HG02973 (cell line): ENCODE data around the gene DLEC1.
"Not testable (repeated sequence)": the region's sequence is repeated elsewhere in the genome, so short reads cannot be mapped to it uniquely, and the experiment has no call there.

ENCODE experiments used
- ATAC-seq: cut with Tn5 transposase; IDR thresholded peaks from one replicate; pipeline ENCODE4 v1.9.1; 2021; ENCODE audit warnings: moderate library complexity; ENCODE audit not compliant: unreplicated experiment

The DLEC1 gene

DNA sequence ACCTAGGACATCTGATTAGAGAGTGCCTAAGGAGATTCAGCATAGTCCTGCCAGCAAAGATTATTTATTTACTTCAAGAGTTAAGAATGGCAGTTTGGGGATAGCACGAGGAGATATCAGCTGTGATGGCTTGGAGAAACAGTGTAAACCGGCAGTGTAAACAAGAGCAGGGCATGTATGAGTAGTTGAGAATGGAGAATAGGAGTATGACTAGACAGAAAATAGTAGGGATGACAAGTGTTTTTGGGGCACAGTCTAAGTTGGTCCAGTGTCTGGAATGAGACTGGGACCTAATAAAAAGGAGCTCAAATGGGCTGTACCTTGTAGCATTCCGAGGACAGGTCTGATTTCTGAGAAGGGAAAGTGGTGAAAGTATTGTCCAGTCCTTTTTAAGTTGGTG is 38.1 kb downstream of the DLEC1 start:
- ATAC-seq = not testable (repeated sequence)

DNA sequence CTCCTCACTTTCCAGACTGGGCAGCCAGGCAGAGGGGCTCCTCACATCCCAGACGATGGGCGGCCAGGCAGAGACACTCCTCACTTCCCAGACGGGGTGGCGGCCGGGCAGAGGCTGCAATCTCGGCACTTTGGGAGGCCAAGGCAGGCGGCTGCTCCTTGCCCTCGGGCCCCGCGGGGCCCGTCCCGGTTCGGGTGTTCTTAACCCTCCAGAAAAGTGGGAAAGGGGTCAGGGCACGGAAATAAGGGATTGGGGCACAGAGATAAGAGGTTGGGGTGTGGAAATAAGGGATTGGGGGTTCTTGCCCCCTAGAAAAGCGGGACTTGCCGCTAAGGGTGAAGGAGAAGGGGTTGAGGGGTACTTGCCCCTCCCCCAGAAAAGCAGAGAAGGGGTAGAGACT is 43.3 kb downstream of the DLEC1 start:
- ATAC-seq = not testable (repeated sequence)

DNA sequence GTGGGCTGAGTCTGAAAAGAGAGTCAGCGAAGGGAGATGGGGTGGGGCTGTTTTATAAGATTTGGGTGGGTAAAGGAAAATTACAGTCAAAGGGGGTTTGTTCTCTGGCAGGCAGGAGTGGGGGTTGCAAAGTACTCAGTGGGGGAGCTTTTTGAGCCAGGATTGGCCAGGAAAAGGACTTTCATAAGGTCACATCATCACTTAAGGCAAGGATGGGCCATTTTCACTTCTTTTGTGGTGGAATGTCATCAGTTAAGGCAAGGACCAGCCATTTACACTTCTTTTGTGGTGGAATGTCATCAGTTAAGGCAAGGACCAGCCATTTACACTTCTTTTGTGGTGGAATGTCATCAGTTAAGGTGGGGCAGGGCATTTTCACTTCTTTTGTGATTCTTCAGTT is 44.2 kb downstream of the DLEC1 start:
- ATAC-seq = not testable (repeated sequence)

DNA sequence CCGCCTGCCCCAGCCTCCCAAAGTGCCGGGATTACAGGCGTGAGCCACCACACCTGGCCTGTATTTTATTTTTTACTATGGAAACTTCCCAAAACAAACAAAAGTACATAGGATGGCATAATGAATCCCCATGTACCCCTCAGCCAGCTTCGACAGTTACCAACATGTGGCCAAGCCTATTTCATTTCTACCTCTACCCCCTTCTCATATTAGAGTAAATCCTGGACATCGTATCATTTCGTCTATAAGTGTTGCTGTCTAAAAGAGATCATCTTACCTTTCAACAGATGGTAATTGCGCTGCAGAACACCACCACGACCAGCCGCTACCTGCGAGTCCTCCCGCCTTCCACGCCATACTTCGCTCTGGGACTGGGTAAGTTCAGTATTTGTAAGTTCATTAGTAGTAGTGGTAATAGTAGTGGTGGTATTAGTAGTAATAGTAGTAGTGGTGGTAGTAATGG is 44.9 kb downstream of the DLEC1 start:
- no peak for ATAC-seq

DNA sequence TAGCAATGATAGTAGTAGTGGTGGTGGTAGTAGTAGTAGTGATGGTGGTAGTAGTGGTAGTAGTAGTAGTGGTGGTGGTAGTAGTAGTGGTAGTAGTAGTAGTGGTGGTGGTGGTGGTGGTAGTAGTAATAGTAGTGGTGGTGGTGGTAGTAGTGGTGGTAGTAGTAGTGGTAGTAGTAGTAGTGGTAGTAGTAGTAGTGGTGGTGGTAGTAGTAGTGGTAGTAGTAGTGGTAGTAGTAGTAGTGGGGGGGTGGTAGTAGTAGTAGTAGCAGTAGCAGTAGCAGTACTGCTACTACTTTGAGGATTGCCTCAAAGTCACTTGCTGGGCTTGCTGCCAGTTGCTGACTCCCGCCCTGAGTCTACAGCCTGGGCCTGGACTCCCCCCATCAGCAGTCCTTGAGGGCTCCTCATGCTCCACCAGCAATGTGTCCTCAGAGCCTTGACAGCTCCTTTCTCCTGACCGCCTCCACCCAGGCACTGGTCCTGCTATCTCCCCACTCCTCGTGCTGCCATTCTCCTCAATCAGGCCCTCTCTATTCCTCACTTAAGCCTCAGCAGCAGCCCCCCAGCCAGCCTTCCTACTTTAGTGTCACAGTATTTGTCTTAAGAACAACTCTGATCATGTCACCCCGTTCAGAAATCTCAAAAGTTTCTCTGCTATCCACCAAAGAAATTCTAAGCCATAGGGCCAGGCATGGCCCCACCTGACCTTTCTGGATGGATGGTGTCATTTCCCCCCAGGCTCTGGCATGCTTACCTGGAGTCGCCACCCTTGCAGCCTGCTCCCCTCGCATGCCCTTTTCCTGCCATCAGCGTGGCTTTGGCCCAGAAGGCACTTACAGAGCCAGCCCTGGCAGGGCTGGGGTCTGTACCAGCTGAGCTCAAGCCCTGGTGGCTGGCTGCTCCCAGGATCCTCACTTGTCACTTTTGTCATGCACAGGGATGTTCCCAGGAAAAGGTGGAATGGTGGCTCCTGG is 45.6 kb downstream of the DLEC1 start:
- ATAC-seq = no peak

DNA sequence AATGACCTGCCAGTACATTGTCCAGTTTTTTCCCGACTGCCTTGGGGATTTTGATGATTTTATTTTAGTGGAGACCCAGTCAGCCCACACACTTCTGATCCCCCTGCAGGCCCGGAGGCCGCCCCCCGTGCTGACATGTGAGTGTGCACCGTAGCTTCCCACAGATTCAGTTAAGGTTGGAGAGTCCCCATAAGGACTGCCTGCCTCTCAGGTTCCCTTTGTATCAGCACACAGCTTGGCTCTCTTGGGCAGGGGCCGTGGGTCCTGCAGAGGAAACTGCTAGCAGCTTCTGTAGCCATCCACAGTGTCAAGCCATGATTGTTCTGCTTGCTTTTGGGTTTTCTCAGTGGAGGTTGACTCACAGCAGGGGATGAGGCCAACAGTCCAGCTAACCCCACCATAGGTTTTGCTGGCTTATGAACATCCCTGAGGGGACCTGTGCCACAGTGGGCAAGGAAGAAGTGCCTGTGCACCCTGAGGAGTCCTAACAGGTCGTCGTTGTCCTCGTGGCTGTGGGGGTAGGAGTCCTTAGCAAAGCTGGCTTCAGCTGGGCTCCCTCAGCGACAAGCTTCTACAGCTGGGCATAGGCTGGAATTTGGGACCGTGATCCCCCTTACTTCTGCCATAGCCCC is 46.4 kb downstream of the DLEC1 start:
- no peak for ATAC-seq

DNA sequence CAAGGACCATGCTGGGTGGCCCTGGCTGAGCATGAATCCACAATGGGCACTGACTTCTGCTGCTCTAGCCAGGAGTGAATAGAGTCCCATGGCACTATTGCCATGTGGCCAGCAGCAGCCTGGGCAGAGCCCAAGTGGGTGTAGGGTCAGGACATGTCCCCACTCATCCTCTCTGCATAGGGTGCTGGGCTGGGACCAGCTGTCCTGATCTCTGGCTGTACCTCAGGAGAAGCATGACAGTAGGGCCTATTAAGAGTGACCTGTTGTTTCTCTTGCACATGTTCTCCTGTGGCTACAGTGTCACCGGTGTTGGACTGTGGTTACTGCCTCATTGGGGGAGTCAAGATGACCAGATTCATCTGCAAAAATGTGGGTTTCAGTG is 46.9 kb downstream of the DLEC1 start:
- no peak for ATAC-seq

DNA sequence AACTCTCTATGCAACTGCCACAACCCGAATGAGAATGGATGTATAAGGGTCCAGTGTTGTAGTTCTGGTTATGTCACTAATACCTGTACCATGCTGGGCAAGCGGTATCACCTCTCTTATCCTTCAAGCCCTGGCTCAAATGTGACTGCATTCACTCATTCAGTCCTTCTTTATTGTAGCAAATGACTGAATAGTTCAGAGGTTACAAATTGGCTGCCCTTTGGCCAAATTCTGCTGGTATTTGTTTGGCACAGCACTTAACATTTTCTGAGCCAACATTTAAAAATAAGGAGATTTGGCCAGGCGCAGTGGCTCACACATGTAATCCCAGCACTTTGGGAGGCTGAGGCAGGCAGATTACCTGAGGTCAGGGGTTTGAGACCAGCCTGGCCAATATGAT is 47.5 kb downstream of the DLEC1 start:
- ATAC-seq = no peak

DNA sequence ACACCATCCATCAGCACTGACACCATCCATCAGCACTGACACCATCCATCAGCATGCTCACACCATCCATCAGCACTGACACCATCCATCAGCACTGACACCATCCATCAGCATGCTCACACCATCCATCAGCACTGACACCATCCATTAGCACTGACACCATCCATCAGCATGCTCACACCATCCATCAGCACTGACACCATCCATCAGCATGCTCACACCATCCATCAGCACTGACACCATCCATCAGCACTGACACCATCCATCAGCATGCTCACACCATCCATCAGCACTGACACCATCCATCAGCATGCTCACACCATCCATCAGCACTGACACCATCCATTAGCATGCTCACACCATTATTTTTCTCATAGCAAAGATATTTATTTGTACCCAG is 48.3 kb downstream of the DLEC1 start:
- ATAC-seq = not testable (repeated sequence)

DNA sequence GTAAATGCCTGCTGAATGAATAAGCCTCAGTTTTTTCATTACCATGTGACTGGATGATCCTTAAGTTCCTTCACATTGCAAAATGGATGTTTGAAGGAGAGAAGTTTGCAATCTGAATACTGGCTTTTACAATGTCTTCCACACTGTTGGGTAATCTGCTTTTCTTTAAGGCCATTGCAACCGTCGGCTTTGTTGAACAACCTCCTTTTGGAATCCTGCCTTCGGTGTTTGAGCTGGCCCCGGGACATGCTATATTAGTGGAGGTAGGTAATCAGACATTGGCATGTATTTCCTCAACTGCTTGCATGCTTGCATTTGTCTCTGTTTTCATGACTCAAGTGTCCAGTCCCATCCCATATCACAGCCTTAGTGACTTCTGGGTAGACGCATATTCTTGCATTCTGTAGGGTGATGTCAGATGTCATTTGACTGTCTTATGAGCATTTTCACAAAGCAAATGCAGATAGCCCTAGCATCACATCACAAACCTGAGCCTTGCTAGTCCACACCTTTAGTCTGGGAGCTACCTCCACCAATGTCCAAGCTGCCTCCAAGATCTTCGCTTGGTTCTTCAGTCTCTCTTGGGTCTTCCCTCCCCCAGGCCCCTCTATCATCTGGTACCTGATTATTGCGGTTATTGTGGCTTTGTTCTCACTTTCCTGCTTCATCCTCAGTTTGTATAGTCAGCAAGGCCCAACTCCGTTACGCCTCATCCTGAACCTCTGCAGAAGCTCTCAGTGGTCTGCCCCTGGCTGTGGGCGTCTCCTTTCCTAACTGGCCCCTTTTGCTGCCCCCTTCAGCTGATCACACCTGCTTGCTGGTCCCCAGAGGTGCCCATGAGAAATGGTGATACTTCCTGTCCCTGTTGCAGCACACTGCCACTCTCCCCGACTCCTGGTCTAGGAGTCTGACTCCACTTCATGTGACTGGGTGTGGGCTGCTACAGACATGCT is 49.4 kb downstream of the DLEC1 start:
- ATAC-seq = no peak

DNA sequence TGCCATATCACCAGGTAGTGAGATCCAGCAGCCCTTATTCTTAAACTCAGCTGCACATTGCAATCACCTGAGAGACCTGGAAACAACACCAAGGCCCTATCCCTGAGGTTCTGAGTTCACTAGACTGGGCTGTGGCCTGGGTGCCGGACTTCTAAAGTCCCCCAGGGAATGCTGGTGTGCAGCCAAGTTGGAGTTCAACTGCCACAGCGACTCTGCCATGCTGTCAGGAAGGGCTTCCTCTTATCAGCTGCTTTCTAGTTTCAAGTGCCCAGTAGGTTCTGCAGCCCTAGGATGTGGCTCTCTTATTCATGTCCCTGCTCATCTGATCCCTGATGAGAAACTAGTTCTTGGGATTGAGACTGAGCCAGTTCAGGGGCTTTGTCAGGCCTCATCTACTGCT is 50.2 kb downstream of the DLEC1 start:
- no peak for ATAC-seq

DNA sequence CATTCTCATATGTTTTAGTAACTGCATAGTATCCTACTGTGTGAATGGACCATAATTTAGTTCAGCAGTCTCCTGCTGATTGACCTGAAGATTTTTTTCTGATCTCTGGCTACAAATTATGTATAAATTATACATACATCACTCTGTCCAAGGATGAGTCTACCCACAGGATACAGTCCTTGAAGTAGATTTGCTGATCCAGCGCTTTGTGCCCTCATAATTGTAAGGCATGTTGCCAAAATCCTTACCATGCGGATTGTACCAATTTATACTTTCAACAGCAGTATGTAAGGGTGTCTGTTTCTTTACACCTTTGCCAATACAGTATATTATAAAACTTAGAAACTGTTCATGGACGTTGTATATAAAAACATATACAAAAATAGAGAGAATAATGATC is 51.4 kb downstream of the DLEC1 start:
- ATAC-seq = no peak

DNA sequence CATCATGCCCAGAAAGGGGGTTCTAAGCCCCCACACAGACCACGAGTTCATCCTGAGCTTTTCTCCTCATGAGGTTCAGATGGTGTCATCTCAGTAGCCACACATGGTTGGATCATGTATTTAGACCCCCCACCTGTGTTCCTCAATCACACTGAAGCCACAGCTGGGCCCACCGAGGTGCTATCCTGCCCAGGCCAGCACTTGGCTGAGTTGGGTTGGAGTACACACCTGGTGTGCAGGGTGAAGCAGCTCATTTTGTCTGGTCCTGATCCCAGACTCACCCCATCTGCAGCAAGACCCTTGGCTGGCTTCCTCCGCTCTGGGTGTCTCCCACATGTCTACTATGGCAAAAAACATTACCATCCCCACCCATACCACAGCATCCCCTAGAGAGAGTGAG is 56.0 kb downstream of the DLEC1 start:
- no peak for ATAC-seq

DNA sequence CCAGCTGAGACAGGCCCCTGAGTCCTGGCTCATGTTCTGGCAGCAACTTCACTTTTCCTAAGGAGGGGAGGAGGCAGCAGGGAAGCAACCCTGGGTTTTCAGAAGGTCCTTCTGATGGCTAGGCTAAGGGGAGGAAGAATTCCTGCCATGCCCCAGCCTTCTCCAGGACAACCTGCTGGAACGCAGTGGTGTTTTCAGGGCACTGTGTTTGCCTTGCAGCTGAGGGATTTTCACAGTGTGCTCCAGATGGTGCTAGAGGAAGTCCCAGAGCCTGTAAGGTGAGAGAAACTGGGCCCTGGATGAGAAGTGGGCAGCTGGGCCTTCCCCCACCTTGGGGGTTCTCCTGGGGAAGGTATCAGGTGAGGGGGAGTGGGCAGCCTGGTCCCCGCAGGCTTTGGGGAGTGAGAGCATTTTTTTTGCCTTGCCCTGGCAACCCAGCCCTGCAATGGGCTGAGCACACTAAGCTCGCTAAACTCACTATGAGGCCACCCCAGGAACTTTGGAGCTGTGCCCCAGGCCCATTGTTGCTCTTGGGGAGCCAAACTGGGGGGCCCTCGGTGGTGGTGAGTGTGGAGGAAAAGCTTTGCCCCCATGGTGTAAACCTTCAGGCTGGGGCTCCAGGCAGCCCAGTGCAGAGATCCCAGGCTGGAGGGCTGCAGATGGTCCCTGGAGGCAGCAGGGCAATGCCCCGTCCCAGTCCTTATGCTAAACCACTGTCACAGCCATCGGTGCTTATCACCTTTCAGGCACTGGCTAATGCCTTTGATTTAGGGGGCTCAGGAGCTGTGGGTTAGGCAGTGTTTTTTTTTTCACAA is 56.9 kb downstream of the DLEC1 start:
- no peak for ATAC-seq

DNA sequence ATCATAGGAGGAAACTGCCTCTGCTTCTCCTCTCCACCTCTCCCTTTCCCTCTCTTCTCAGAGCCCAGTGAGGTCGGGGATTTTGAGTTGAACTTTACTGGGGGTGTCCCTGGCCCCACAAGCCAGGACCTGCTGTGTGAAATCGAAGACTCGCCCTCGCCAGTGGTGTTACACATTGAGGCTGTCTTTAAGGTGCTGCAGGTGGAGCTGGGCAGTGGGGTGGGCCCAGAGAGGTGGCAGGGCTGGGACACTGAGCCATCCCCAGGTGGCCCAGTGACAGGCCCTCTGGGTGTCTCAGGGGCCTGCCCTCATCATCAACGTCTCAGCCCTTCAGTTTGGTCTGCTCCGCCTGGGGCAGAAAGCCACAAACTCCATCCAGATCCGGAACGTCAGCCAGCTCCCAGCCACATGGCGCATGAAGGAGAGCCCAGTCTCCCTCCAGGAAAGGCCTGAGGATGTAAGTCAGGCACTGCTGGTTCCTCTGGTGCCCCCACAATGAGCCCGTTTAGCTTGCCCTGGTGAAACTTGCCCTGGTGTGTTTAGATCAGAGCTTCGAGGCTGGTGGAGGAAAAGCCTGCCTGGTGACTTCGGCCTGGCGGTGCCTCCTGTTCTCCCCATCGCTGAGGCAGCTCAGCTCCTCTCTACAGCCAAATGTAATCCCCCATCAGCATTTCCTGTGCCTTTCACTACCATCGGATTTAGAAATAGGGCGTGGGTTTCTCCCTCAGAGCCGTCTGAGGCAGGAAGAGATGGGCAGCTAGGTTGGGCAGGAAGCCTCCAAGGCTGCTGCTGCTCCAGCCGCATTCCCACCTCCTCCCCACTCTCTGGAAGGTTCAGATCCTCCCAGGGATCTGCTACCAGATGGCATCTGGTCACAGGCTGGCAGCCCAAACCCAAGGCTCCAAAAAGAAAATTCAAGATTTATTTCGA is 58.7 kb downstream of the DLEC1 start:
- no peak for ATAC-seq

DNA sequence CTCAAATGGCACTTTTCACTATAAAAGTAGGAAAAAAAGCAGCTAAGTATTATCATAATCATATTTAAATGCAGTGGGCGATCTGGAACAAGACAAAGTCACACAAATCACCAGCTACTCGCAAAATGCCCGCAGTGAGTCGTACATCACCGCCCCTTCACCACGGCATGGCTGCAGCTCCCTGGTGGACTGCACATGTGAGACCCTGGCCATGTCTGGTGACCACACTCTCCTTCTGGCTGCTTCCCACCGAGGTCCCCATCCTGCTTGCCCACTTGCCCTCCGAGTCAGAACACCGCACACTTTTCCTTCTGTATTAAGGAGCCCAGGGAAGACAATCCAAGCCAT is 59.3 kb downstream of the DLEC1 start:
- no peak for ATAC-seq

DNA sequence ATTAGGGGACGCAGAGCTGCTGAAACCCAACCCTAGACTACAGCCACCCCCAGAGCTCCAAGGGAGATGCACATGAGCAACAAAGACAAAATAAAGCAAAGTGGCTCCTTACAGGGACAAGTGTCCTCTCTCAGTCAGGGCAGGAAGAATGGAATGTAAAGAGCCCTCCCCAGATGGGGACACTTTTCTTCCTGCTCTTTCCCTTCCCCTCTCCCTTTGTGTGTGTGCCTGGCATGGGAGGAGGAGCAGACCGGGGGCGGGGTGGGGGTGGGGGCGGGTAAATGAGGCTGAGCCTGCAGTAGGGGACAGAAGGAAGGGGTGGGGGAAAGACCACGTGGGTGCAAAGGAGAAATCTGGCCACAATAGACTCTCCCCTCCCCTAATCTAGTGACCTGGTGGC is 60.5 kb downstream of the DLEC1 start:
- ATAC-seq = no peak

DNA sequence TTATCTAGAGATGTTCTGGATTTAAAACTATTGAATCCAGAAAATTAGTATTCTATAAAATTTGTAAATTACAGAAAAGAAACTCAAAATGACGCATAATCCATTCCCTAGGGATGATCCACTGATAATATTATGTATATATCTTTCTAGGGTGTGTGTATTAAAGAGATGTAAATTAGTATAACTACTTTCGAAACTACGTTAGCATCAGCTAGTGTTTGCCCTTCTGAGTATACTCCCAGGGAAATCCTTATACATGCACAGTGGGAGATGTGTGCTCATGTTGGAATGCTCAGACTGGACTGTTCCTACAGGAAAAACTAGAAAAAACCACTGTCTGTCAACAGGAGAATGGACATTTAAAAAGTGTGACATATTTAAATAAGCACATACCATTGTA is 61.5 kb downstream of the DLEC1 start:
- no peak for ATAC-seq

DNA sequence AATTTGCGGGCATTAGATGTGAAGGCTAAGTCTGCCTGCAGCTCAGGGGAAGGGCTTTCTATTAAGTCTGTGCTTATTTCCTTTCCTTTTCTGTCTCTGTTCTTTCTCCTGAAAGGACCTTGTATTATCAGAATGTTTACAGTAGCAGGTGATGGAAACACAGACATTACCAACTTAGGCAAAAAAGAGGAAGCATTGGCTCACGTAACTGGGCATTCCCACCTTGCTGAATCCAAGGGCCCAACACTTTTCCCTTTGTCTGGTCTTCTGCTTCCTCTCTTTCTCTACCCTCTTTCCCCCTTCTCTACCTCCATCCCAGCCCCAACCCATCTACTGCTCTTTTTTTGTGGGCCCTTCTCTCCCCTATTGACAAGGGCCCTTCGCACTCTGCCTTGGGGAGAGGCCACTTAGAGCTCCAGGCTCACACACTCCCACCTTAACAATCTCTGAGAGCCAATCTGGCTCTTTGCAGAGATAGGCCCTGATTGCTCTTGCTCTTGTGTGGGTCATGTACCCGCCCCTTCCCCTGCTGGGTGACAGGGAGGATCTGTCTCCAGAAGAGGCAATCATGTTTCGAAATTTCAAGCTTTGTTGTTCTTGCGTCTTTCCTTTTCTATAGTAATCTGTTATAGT is 62.9 kb downstream of the DLEC1 start:
- ATAC-seq = no peak
